ENCODE data around the gene PDE4B. TPM values are rescaled to one million over a fixed set of nuclear protein-coding genes. Genes with fewer than 3 reads are reported as not detected.
A peak's percentile ranks its signal among the peaks of the same experiment; 100 is the strongest.
"Not testable (repeated sequence)": the region's sequence is repeated elsewhere in the genome, so short reads cannot be mapped to it uniquely, and the experiment has no call there.

The PDE4B gene
- total RNA-seq, 1 donor from 2014 or later = 29.0 TPM

DNA sequence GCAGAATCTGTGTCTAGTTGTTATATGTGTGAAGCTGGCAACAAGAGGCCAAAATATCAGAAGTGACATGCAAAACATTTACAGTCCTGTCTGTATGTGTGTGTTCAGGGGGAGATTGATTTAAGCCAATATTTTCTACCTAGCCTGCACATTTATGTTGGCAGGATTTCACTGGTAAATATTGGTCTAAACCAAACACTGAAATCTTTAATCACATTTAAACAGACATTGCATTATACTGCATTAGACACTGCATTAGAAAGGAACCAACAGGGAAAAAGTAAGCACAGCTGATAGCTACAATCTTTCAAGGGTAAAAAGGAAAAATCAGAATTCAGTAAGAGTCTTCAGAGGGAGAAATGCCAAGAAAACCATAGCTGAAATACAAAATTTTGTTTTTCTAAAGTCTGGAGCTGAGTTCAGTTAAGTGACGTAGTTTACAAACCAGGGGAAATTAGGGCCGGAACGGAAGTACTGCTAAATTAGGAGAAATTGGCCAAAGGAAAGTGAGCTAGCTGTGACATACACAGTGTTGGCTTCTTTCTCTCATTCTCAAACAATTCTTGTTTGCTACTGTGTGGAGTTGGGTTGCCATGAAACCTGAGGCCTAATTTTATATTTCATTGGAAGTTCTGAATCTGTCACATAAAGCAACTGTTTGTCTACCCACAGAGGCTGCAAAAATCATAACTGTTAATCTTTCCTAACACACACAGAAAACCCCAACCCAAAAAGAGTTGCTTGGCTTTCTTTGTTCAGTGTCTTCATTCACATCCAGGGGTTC is 524.0 kb downstream of the PDE4B start:
- Histone ChIP-seq H3K36me3 (no peaks in the 10 kb centered on the region), H3K27me3 (no peaks in the 10 kb centered on the region), H3K9me3 (no peaks in the 10 kb centered on the region), H3K4me3 (no peak overlapping the region), H3K27ac (peak overlapping the region; percentile 33), H3K4me1 (no peaks in the 10 kb centered on the region)
- DNase-seq (ENCODE audit: extremely low spot score in 2 of 2) = no peak
- intact Hi-C loops (cut with DNase I) = no loop called here
- no peak for TF ChIP-seq POLR2AphosphoS5 (IDR thresholded peaks at IDR 0.05; ENCODE audit: insufficient read depth in 1 of 2, low read depth in 1 of 2)
- TF ChIP-seq, protein P1, sequence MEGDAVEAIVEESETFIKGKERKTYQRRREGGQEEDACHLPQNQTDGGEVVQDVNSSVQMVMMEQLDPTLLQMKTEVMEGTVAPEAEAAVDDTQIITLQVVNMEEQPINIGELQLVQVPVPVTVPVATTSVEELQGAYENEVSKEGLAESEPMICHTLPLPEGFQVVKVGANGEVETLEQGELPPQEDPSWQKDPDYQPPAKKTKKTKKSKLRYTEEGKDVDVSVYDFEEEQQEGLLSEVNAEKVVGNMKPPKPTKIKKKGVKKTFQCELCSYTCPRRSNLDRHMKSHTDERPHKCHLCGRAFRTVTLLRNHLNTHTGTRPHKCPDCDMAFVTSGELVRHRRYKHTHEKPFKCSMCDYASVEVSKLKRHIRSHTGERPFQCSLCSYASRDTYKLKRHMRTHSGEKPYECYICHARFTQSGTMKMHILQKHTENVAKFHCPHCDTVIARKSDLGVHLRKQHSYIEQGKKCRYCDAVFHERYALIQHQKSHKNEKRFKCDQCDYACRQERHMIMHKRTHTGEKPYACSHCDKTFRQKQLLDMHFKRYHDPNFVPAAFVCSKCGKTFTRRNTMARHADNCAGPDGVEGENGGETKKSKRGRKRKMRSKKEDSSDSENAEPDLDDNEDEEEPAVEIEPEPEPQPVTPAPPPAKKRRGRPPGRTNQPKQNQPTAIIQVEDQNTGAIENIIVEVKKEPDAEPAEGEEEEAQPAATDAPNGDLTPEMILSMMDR (IDR thresholded peaks at IDR 0.05) = no peak
- TF ChIP-seq POLR2A (IDR thresholded peaks at IDR 0.05) = no peak

DNA sequence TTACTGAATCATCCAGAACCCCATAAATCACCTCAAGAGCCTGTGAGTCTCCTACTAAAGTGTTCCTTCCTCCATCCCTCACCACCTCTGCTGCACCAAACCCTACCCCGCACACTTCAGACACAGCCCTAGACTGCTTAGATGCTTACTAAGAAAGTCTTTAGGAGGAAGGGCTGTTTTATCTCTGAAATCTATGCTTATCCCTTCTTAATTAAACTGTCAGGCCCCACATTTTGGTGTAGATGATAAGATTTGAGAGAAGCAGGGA is 524.5 kb downstream of the PDE4B start:
- Histone ChIP-seq H3K36me3 (no peaks in the 10 kb centered on the region), H3K9me3 (no peaks in the 10 kb centered on the region), H3K27me3 (no peaks in the 10 kb centered on the region), H3K4me1 (no peaks in the 10 kb centered on the region), H3K27ac (peak overlapping the region; percentile 33), H3K4me3 (no peak overlapping the region)
- TF ChIP-seq POLR2AphosphoS5 (IDR thresholded peaks at IDR 0.05; ENCODE audit: insufficient read depth in 1 of 2, low read depth in 1 of 2) = no peak
- TF ChIP-seq, protein P1 (IDR thresholded peaks at IDR 0.05) = no peak
- no peak for TF ChIP-seq POLR2A (IDR thresholded peaks at IDR 0.05)
- intact Hi-C loops (cut with DNase I) = no loop called here
- no peak for DNase-seq (ENCODE audit: extremely low spot score in 2 of 2)

DNA sequence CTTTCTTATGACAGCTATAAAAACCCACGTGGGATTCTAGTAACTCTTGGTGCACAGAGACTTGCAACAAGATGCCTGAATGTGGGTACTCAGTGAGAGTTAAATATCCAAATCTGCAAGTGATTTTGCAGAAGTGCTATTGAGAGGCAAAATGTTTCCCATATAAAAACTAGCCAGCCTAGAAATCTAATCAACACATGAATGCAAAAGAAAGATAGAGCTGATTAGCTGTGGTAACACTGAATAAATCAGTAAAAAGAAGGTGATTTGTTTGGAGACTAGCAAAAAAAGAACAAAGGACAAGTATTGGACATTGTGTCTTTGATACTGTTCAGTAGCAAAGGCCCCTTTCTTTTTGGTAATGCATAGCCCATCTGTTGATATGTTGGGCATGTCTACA is 527.5 kb downstream of the PDE4B start:
- Histone ChIP-seq H3K27ac (no peak overlapping the region), H3K9me3 (no peaks in the 10 kb centered on the region), H3K4me1 (no peaks in the 10 kb centered on the region), H3K36me3 (no peaks in the 10 kb centered on the region), H3K27me3 (no peaks in the 10 kb centered on the region), H3K4me3 (no peak overlapping the region)
- intact Hi-C loops (cut with DNase I) = loop anchor here (10.0 kb wide), 1 partner anchor 115 kb away; no protein-coding TSS in a partner anchor
- TF ChIP-seq POLR2A (IDR thresholded peaks at IDR 0.05) (no peak), POLR2AphosphoS5 (IDR thresholded peaks at IDR 0.05; ENCODE audit: insufficient read depth in 1 of 2, low read depth in 1 of 2) (no peak)
- TF ChIP-seq, protein P1 (IDR thresholded peaks at IDR 0.05) = no peak
- DNase-seq (ENCODE audit: extremely low spot score in 2 of 2) = no peak

DNA sequence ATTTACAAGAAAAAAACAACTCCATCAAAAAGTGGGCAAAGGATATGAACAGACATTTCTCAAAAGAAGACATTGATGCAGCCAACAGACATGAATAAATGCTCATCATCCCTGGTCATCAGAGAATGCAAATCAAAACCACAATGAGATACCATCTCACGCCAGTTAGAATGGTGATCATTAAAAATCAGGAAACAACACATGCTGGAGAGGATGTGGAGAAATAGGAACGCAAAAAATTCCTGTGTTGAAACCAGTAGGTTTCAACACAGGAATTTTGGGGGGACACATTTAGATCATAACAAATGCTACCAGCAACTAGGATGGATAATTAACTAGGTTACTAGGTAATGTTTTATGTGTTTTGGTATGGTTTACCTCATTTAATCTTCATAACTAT is 529.8 kb downstream of the PDE4B start:
- not testable (repeated sequence) for H3K27ac ChIP-seq; H3K4me3 ChIP-seq; H3K9me3 ChIP-seq; H3K27me3 ChIP-seq; H3K4me1 ChIP-seq; H3K36me3 ChIP-seq; DNase-seq (ENCODE audit: extremely low spot score in 2 of 2)
- intact Hi-C loops (cut with DNase I) = loop anchor here (10.0 kb wide), 1 partner anchor 112 kb away; no protein-coding TSS in a partner anchor

DNA sequence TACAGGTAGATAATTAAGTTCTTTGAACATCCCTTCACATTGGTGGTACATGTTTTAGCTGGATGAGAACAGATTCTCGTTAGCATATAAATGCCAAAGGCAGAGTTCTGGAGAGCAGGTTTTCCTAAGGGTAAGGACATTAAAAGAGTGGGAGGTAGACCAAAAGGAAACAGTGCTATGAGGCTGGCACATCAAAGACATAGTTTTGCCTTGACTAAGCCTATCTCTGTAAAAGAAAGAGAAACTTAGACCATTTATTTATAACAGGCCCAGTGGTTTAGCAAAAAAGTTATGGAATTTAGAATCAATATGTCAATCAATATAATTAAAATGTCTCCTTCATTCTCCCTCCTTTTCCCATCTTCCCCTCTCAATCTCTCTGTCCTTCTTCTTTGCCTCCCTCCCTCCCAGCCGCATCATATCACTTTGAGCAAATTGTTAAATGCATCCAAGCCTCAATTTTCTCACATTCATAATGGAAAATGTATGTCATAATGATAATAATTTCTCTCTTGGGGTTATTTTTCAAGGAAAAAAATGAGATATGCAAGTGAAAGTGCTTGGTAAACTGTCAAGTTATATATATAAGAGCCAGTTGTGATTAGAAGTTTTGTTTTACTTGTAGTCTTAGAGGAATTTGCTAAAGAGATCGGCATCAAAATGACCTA is 531.4 kb downstream of the PDE4B start:
- Histone ChIP-seq H3K27ac (no peak overlapping the region), H3K4me3 (no peak overlapping the region), H3K27me3 (no peaks in the 10 kb centered on the region), H3K9me3 (no peaks in the 10 kb centered on the region), H3K4me1 (no peaks in the 10 kb centered on the region), H3K36me3 (no peaks in the 10 kb centered on the region)
- DNase-seq (ENCODE audit: extremely low spot score in 2 of 2) = no peak
- intact Hi-C loops (cut with DNase I) = loop anchor here (10.0 kb wide), 1 partner anchor 111 kb away; no protein-coding TSS in a partner anchor
- TF ChIP-seq POLR2AphosphoS5 (IDR thresholded peaks at IDR 0.05; ENCODE audit: insufficient read depth in 1 of 2, low read depth in 1 of 2) (no peak), POLR2A (IDR thresholded peaks at IDR 0.05) (no peak)
- TF ChIP-seq, protein P1 (IDR thresholded peaks at IDR 0.05) = no peak

All from vagina (tissue), 2 donors.